GM18873 (cell line): ENCODE results near the gene RERE.
"Not testable (repeated sequence)": the region's sequence is repeated elsewhere in the genome, so short reads cannot be mapped to it uniquely, and the experiment has no call there.

Experiments
- ATAC-seq: cut with Tn5 transposase; IDR thresholded peaks from one replicate; pipeline ENCODE4 v1.9.1; 2021; ENCODE audit warnings: mild to moderate bottlenecking, moderate library complexity, moderate number of reproducible peaks; ENCODE audit not compliant: unreplicated experiment, low FRiP score

The RERE gene

GRCh38 chr1:8649875-8650274, 167.6 kb downstream of the RERE start:
- ATAC-seq: no peak

GRCh38 chr1:8649027-8649426, 168.4 kb downstream of the RERE start:
- ATAC-seq: peak; percentile 48

GRCh38 chr1:8646996-8647395, 170.4 kb downstream of the RERE start:
- no peak for ATAC-seq

- ATAC-seq: no peak
These were observed 171.3 kb downstream of the RERE start for GRCh38 chr1:8646189-8646588.

- peak; percentile 73 for ATAC-seq
These were observed 173.6 kb downstream of the RERE start for GRCh38 chr1:8643542-8644536.

- ATAC-seq: no peak
These were observed 175.3 kb downstream of the RERE start for GRCh38 chr1:8642114-8642513.

- no peak for ATAC-seq
These were observed 176.0 kb downstream of the RERE start for GRCh38 chr1:8641377-8641997.

- no peak for ATAC-seq
These were observed 176.5 kb downstream of the RERE start for GRCh38 chr1:8640950-8641349.

- no peak for ATAC-seq
These were observed 178.3 kb downstream of the RERE start for GRCh38 chr1:8639148-8639547.

- ATAC-seq: no peak
These were observed 183.5 kb downstream of the RERE start for GRCh38 chr1:8633741-8634501.

- ATAC-seq: no peak
These were observed 185.3 kb downstream of the RERE start for GRCh38 chr1:8632102-8632501.

- ATAC-seq: no peak
These were observed 186.3 kb downstream of the RERE start for GRCh38 chr1:8631163-8631562.

GRCh38 chr1:8629241-8630091, 188.0 kb downstream of the RERE start:
- ATAC-seq: peak; percentile 61

GRCh38 chr1:8628606-8629005, 188.8 kb downstream of the RERE start:
- ATAC-seq: no peak

GRCh38 chr1:8627728-8628127, 189.7 kb downstream of the RERE start:
- ATAC-seq: no peak

- ATAC-seq: no peak
These were observed 191.2 kb downstream of the RERE start for GRCh38 chr1:8625981-8626898.

GRCh38 chr1:8625491-8625890, 191.9 kb downstream of the RERE start:
- ATAC-seq: no peak

- ATAC-seq: not testable (repeated sequence)
These were observed 193.7 kb downstream of the RERE start for GRCh38 chr1:8623651-8624192.
